NT2/D1 (cell line): ENCODE measurements around the gene DDX51.

Source experiments
- DNase-seq: peaks from one replicate; pipeline ENCODE4 v3.0.0-alpha.2; 2011; ENCODE audit warnings: low read depth, low spot score
- H3K27me3 ChIP-seq: 2 replicates; pipeline ENCODE4 v1.6.0; 2011; ENCODE audit warnings: mild to moderate bottlenecking; ENCODE audit not compliant: insufficient read length, insufficient read depth
- H3K36me3 ChIP-seq: 2 replicates; pipeline ENCODE4 v1.6.1; 2011; ENCODE audit warnings: mild to moderate bottlenecking, low read length, mixed read lengths; ENCODE audit not compliant: insufficient read depth, insufficient read length
- H3K4me1 ChIP-seq: 2 replicates; pipeline ENCODE4 v1.5.1; 2011; ENCODE audit not compliant: insufficient read depth, insufficient read length
- H3K4me3 ChIP-seq: 2 replicates; pipeline ENCODE4 v1.5.1; 2011; ENCODE audit warnings: low read depth; ENCODE audit not compliant: insufficient read length
- H3K9ac ChIP-seq: 2 replicates; pipeline ENCODE4 v1.6.0; 2011; ENCODE audit warnings: low read depth; ENCODE audit not compliant: insufficient read length
- H3K9me3 ChIP-seq: 2 replicates; pipeline ENCODE4 v1.5.1; 2011; ENCODE audit warnings: mild to moderate bottlenecking, low read length; ENCODE audit not compliant: insufficient read depth
- SUZ12 ChIP-seq: IDR thresholded peaks from 2 replicates; pipeline ENCODE4 v1.6.1; 2011; ENCODE audit not compliant: insufficient read length, insufficient read depth; ENCODE audit errors: extremely low read depth
- YY1 ChIP-seq: IDR thresholded peaks from 2 replicates; pipeline ENCODE4 v1.6.1; 2011; ENCODE audit not compliant: insufficient read length, insufficient read depth
- ZNF274 ChIP-seq: IDR thresholded peaks from 2 replicates; pipeline ENCODE4 v1.6.1; 2011; ENCODE audit warnings: mild to moderate bottlenecking, low read depth, low read length

DDX51 gene

DNA sequence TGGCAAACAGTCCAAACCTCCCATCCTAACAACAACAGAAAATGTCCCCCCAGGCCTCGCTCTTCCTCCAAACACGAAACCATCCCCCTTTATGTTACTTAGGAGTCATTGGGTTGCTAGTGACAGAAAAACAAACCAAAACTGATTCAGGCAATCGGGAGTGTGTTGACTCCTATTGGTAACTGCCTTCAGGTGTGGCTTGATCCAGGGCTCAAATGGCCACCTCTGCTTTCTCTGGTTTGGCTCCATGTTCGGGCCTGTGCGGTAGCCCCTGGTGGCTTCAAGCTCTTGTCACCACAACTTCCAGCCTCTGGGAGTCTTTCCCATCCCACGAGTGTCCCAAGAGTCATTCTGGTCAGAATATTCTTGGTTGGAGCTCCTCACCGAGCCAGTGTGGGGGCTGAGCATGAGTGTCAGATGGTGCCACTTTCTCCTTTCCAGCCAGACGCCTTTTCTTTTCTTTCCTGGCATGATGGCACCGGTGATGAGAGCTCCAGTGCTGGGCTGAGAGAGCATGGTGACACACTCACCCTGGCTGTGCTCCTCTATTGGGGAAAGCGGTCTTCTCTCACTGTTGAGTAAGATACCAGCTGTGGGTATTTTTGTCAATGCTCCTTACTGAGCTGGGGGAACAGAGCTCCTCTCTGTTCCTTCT lies 38.7 kb upstream of the DDX51 start:
- H3K4me3 ChIP-seq = no peak overlapping the region
- H3K4me1 ChIP-seq = peaks cover 16% of the 10 kb centered on the region
- TF ChIP-seq ZNF274 (no peak), YY1 (no peak), SUZ12 (no peak)
- H3K9ac ChIP-seq = no peak overlapping the region
- H3K27me3 ChIP-seq = peaks cover 76% of the 10 kb centered on the region
- H3K36me3 ChIP-seq = no peaks in the 10 kb centered on the region
- no peak for DNase-seq
- H3K9me3 ChIP-seq = no peaks in the 10 kb centered on the region

DNA sequence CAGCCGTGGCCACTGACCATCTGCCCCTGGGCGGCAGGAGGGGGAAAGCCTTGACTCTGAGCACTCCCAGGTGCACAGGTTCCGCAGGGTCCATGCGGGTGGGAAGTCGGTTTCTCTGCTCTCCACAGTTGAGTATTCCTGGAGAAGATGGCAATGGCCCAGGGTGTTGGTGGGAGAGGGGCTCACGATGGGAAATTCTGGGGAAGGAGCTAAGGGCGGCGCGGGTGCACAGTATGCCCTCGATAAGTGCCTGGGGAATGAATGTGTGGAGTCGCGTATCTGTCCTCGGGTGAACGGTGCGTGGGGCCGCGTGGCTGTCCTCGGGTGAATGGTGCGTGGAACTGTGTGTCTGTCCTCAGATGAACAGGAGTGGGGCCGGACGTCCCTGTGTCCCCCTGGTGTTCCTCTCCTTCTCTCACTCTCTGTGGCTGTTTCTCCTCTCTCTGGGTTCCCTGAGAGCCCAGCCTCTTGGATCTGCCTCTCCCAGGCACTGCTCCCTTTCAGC lies 38.1 kb upstream of the DDX51 start:
- H3K4me1 ChIP-seq = peaks cover 16% of the 10 kb centered on the region
- no peaks in the 10 kb centered on the region for H3K9me3 ChIP-seq
- DNase-seq = no peak
- no peak overlapping the region for H3K4me3 ChIP-seq
- peaks cover 73% of the 10 kb centered on the region for H3K27me3 ChIP-seq
- TF ChIP-seq ZNF274 (no peak), YY1 (no peak), SUZ12 (no peak)
- H3K36me3 ChIP-seq = no peaks in the 10 kb centered on the region
- H3K9ac ChIP-seq = no peak overlapping the region

DNA sequence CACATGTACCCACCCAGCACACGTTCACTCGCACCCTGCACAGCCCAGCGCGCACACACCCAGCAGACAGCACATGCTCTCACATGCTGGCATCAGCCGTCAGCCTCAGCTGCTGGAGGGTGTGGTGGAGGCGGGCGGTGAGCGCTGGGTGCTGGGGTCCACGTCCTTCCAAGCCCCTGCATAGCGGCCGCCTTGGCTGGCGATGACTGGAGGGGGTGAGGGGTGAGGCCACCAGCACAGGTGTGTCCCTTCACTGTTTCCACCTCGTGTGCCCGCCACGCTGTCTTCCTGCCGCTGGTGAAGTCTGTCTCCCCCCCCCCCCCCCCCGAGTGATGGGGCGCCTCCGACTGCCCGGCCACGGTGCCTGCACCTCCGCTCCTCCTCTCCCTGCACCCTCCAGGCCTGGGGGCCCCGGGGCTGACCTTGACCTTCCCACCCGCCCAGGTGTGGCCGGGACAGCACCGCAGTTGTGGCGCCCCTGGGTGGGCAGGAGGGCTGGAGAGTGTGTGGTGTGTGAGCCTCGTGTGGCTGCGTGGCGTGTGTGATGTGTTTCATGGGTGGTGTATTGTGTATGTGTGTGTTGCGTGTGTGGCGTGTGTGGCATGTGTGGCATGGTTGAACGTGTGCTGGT lies 37.6 kb upstream of the DDX51 start:
- no peak overlapping the region for H3K4me3 ChIP-seq
- no peaks in the 10 kb centered on the region for H3K36me3 ChIP-seq
- H3K4me1 ChIP-seq = peaks cover 18% of the 10 kb centered on the region
- no peaks in the 10 kb centered on the region for H3K9me3 ChIP-seq
- no peak overlapping the region for H3K9ac ChIP-seq
- DNase-seq = no peak
- TF ChIP-seq ZNF274 = no peak
- TF ChIP-seq SUZ12 = no peak
- no peak for TF ChIP-seq YY1
- H3K27me3 ChIP-seq = peaks cover 67% of the 10 kb centered on the region

DNA sequence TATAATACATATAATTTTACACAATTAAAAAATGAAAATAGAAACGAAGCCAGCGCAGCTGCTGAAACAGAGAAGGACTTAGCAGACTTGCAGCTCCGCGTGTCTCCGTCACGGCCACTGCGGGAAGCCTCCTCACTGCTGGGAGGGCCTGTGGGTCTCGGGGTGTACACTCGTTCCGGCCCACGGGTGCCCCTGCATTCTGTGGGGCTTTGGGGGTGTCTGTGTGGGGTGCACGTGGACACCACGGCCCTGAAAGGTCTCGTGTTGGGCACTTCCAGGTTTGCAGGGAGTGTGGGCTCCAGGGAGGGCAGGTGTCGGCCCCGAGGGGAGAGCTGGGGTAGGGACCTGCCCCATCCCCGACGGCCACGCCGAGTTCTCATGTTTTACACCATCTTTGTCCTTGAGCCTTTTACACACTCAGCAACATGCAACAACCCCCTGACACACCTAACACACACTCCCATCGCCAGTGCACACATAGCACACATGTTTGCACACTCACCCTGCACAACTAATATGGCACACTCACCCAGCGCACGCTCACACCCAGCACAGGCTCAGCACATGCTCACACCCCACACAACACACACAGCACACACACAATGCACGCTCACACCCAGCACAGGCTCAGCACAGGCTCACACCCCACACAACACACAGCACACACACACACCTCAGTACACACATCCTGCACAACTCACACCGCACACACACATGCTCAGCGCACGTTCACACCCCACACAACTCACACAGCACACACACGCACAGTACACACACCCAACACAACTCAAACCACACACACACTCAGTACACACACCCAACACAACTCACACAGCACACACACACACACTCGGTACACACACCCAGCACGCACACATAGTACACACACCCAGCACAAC lies 36.8 kb upstream of the DDX51 start:
- no peaks in the 10 kb centered on the region for H3K9me3 ChIP-seq
- DNase-seq = no peak
- peaks cover 20% of the 10 kb centered on the region for H3K4me1 ChIP-seq
- no peak overlapping the region for H3K9ac ChIP-seq
- H3K27me3 ChIP-seq = peaks cover 61% of the 10 kb centered on the region
- no peak overlapping the region for H3K4me3 ChIP-seq
- no peaks in the 10 kb centered on the region for H3K36me3 ChIP-seq
- no peak for TF ChIP-seq SUZ12
- no peak for TF ChIP-seq YY1
- no peak for TF ChIP-seq ZNF274

DNA sequence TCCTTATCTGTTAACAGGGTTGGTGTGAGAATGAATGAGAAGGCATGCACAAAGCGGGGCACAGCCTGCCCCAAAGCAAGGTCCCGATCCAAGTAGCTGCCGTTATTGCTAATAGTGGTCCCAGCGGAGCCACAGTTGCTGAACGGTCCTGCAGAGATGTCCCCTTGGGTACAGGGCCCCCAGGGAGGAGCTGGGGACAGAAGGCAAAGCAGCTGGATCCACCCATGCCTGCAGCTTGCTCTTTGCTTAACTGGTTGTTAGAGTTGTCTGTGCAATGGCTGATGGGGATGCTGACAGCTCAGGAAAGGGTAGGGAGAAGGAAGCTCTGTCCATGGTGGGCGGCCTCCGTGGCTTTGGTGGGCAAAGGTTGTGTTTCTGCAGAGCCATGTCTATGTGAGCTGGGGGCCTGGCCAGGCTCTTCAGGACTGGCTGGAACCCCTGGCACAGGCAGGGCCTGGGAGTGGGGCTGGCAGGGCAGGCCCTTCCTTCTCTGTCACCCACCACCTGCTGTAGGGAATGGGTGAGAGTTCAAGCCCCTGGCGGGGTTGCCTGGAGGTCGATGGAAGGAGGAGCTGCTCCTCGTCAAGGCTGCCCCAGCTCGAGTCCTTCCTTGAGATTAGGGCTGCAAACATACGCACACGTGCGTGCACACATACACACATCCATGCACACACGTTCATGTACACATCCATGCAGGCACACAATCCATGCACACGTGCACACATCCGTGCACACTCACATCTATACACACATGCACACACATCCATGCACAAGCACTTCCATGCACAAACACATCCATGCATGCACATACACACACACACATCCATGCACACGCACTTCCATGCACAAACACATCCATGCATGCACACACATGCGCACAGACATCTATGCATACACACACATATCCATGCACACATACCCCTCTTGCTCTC lies 35.6 kb upstream of the DDX51 start:
- H3K4me1 ChIP-seq = peaks cover 27% of the 10 kb centered on the region
- no peak for DNase-seq
- no peak overlapping the region for H3K9ac ChIP-seq

DNA sequence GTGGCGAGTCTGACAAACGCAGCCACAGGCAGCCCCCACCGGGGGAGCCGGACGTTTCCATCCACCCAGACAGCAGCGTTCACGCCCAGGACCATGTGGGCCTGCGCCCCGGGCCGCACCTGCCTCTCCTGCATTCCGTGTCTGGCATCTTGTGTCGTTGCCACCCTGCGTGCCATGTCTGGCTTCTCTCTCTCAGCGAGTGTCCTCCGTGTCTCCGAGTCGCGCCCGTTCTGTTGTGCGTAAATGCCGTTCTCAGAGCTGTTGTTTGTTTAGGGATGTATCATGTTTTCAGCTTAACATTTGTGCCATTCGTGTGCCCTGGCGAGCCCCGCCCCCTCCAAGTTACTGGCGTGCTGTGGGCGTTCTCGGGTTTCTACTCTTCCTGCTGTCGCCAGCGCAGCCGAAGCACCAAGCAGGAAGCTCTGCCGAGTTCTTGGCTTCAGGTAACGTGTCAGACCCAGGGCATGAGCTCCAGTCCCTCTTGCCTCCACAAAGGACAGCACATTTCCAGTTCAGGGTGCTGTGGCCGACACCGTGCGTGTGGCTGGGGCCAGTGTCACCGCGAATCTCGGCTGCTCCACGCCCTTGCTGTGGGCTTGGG lies 34.8 kb upstream of the DDX51 start:
- H3K27me3 ChIP-seq = peaks cover 48% of the 10 kb centered on the region
- no peaks in the 10 kb centered on the region for H3K9me3 ChIP-seq
- no peaks in the 10 kb centered on the region for H3K36me3 ChIP-seq
- H3K9ac ChIP-seq = no peak overlapping the region
- DNase-seq = no peak
- TF ChIP-seq YY1 (no peak), ZNF274 (no peak), SUZ12 (no peak)
- H3K4me3 ChIP-seq = no peak overlapping the region
- peaks cover 27% of the 10 kb centered on the region for H3K4me1 ChIP-seq

More for the DNA sequence above, 35.6 kb upstream of the DDX51 start:
- H3K4me3 ChIP-seq = no peak overlapping the region
- H3K27me3 ChIP-seq = peaks cover 50% of the 10 kb centered on the region
- no peaks in the 10 kb centered on the region for H3K9me3 ChIP-seq
- H3K36me3 ChIP-seq = no peaks in the 10 kb centered on the region
- TF ChIP-seq ZNF274 = no peak
- no peak for TF ChIP-seq SUZ12
- no peak for TF ChIP-seq YY1
